SK-N-SH (cell line): ENCODE measurements around the gene DNAH1. TPM values are rescaled to one million over a fixed set of nuclear protein-coding genes. Genes with fewer than 3 reads are reported as not detected.

Experiments
- CTCF ChIA-PET: fragments of 300-600, 350-600 bp; formaldehyde crosslinking; extraction: SDS; loops from one replicate; lab custom pipeline; 2021; lab: Yijun Ruan, JAX
- POLR2A ChIA-PET: fragments of 350-600 bp; sonication (Branson Sonifier 250); formaldehyde crosslinking; extraction: SDS; loops from one replicate; lab custom pipeline; 2020; ENCODE audit warnings: antibody characterized with exemption, inconsistent platforms; lab: Yijun Ruan, JAX
- DNase-seq: peaks from one replicate; pipeline ENCODE4 v3.0.0; 2012
- H2AFZ ChIP-seq: fragments of 200-600 bp; sonication (generic); 2 replicates; pipeline ENCODE4 v1.8.1; 2016; ENCODE audit warnings: antibody characterized with exemption, mild to moderate bottlenecking, low read depth
- H3F3A ChIP-seq: fragments of 200-600 bp; sonication (generic); replicated peaks from 2 replicates; pipeline ENCODE3; 2016; ENCODE audit warnings: antibody characterized with exemption, mild to moderate bottlenecking; ENCODE audit not compliant: insufficient read depth
- H3K27ac ChIP-seq, 2 experiments: fragments of 200-500 bp in 1 of 2; fragments of 200-600 bp in 1 of 2; sonication (Bioruptor generic) in 1 of 2; sonication (generic), shearing (Covaris generic) in 1 of 2; 2 replicates each; pipeline versions ENCODE4 v1.5.1 to v1.6.1; 2014 to 2016; ENCODE audit warnings: low read depth in 2 of 2, inconsistent platforms in 1 of 2, low read length in 1 of 2, mild to moderate bottlenecking in 1 of 2, mixed read lengths in 1 of 2
- H3K27me3 ChIP-seq: fragments of 200-600 bp; sonication (generic), shearing (Covaris generic); 2 replicates; pipeline ENCODE4 v1.6.1; 2016; ENCODE audit warnings: mixed run types; ENCODE audit not compliant: insufficient read depth
- H3K36me3 ChIP-seq, 2 experiments: fragments of 200-500 bp in 1 of 2; fragments of 200-600 bp in 1 of 2; sonication (Bioruptor generic) in 1 of 2; sonication (generic) in 1 of 2; replicated peaks in 1 of 2; 2 replicates each; pipeline versions ENCODE3 to v1.5.1; 2014 to 2016; ENCODE audit warnings: low read length in 1 of 2, mild to moderate bottlenecking in 1 of 2; ENCODE audit not compliant: insufficient read depth in 2 of 2, control insufficient read depth in 1 of 2
- H3K4me1 ChIP-seq, 2 experiments: fragments of 200-500 bp in 1 of 2; fragments of 200-600 bp in 1 of 2; sonication (Bioruptor generic) in 1 of 2; sonication (generic), shearing (Covaris generic) in 1 of 2; 2 replicates each; pipeline versions ENCODE4 v1.5.1 to v1.6.1; 2014 to 2016; ENCODE audit warnings: low read depth in 1 of 2, low read length in 1 of 2, mixed run types in 1 of 2; ENCODE audit not compliant: insufficient read depth in 2 of 2, control insufficient read depth in 1 of 2
- H3K4me2 ChIP-seq: fragments of 200-600 bp; sonication (generic), shearing (Covaris generic); 2 replicates; pipeline ENCODE4 v1.6.1; 2017; ENCODE audit warnings: mixed run types
- H3K4me3 ChIP-seq, 2 experiments: fragments of 200-500 bp in 1 of 2; fragments of 200-600 bp in 1 of 2; sonication (Bioruptor generic) in 1 of 2; sonication (generic), shearing (Covaris generic) in 1 of 2; 2 replicates each; pipeline versions ENCODE4 v1.5.1 to v1.8.1; 2014 to 2016; ENCODE audit warnings: low read depth in 2 of 2, inconsistent platforms in 1 of 2, low read length in 1 of 2, mild to moderate bottlenecking in 1 of 2, mixed read lengths in 1 of 2, moderate library complexity in 1 of 2
- H3K79me2 ChIP-seq: fragments of 200-600 bp; sonication (generic); 2 replicates; pipeline ENCODE4 v1.8.1; 2017; ENCODE audit warnings: mild to moderate bottlenecking; ENCODE audit not compliant: insufficient read depth
- H3K9ac ChIP-seq: fragments of 200-600 bp; sonication (generic); 2 replicates; pipeline ENCODE4 v1.6.1; 2017; ENCODE audit warnings: mixed run types
- H3K9me2 ChIP-seq: fragments of 200-600 bp; sonication (generic); 2 replicates; pipeline ENCODE4 v1.6.1; 2017; ENCODE audit warnings: mixed run types
- H3K9me3 ChIP-seq: fragments of 200-600 bp; sonication (generic); 2 replicates; pipeline ENCODE4 v1.6.1; 2017; ENCODE audit warnings: mixed run types, mild to moderate bottlenecking, moderate library complexity
- H4K20me1 ChIP-seq: fragments of 200-600 bp; sonication (generic); 2 replicates; pipeline ENCODE4 v1.6.1; 2017; ENCODE audit warnings: mild to moderate bottlenecking, mixed run types; ENCODE audit not compliant: insufficient read depth
- ELF1 ChIP-seq: IDR thresholded peaks from 2 replicates; pipeline ENCODE4 v1.4.0; 2012
- EP300 ChIP-seq, 2 experiments: IDR thresholded peaks; 2 replicates each; pipeline versions ENCODE4 v1.4.0 to v1.6.1; 2012; ENCODE audit warnings: borderline replicate concordance in 1 of 2, low read depth in 1 of 2, low read length in 1 of 2
- IRF3 ChIP-seq: fragments of 150-350 bp; IDR thresholded peaks from 2 replicates; pipeline ENCODE4 v1.6.1; 2016; ENCODE audit warnings: mild to moderate bottlenecking, low read depth, low read length
- MEF2A ChIP-seq: IDR thresholded peaks from 2 replicates; pipeline ENCODE4 v1.4.0; 2012; ENCODE audit warnings: low read depth, borderline replicate concordance
- REST ChIP-seq: IDR thresholded peaks from 2 replicates; pipeline ENCODE4 v1.6.1; 2012; ENCODE audit warnings: mild to moderate bottlenecking, low read depth, low read length, moderate library complexity
- RFX5 ChIP-seq: IDR thresholded peaks from 2 replicates; pipeline ENCODE4 v1.6.1; 2012; ENCODE audit warnings: mild to moderate bottlenecking, improper control_type of control experiment, low read length
- WGBS: methylation state at CpG from one replicate; pipeline ENCODE4 v1.1.6; 2017; ENCODE audit warnings: low lambda C conversion rate; 5-methylcytosine and 5-hydroxymethylcytosine counted together
- polyA plus RNA-seq, 3 experiments: library from polyadenylated mRNA; depleted of rRNA; stranded (reverse); fragments of >200 nt; gene quantifications; 2 replicates each; pipeline ENCODE4 v1.2.3, GENCODE V29; 2012
- TF ChIP-seq, protein P1 (sequence below): fragments of 150-350 bp; IDR thresholded peaks from 2 replicates; pipeline ENCODE4 v1.6.1; 2017; ENCODE audit warnings: antibody characterized with exemption, low read length, low read depth, borderline replicate concordance
- TF ChIP-seq, protein P2 (sequence below): IDR thresholded peaks from 2 replicates; pipeline ENCODE4 v1.4.0; 2012; ENCODE audit warnings: low read depth, borderline replicate concordance

The DNAH1 gene
- polyA plus RNA-seq, 1 of the 3 experiments (the other 2 are of a cell fraction), result 5.1 TPM

- no peak overlapping the region for H3K4me3 ChIP-seq
- POLR2A ChIA-PET, result no interaction called here
- DNase-seq, result no peak
- no peak overlapping the region for H3K9ac ChIP-seq
- H2AFZ ChIP-seq, result no peak overlapping the region
- H3K27me3 ChIP-seq, result no peaks in the 10 kb centered on the region
- no peaks in the 10 kb centered on the region for H3F3A ChIP-seq
- H3K4me1 ChIP-seq, result peaks cover 0 to 3% of the 10 kb centered on the region in 2 experiments; a peak in 1 of 4 replicates
- H3K79me2 ChIP-seq, result no peaks in the 10 kb centered on the region
- H3K36me3 ChIP-seq, result no peaks in the 10 kb centered on the region
- WGBS, result 87% methylated on average over 22 of the region's 25 CpGs
- CTCF ChIA-PET, result interaction anchor here (2.8 to 16.5 kb wide), 2 partner anchors 18 to 105 kb away, joined by 12 to 578 read pairs; no protein-coding TSS in a partner anchor
- no peaks in the 10 kb centered on the region for H3K9me2 ChIP-seq
- H3K9me3 ChIP-seq, result no peaks in the 10 kb centered on the region
- TF ChIP-seq REST (no peak), RFX5 (no peak), IRF3 (no peak), EP300 (IDR thresholded peaks at IDR 0.05; ENCODE audit: borderline replicate concordance in 1 of 2, low read depth in 1 of 2, low read length in 1 of 2) (no peak), MEF2A (no peak), ELF1 (no peak)
- TF ChIP-seq, protein P1, sequence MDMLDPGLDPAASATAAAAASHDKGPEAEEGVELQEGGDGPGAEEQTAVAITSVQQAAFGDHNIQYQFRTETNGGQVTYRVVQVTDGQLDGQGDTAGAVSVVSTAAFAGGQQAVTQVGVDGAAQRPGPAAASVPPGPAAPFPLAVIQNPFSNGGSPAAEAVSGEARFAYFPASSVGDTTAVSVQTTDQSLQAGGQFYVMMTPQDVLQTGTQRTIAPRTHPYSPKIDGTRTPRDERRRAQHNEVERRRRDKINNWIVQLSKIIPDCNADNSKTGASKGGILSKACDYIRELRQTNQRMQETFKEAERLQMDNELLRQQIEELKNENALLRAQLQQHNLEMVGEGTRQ, result no peak
- TF ChIP-seq, protein P2, sequence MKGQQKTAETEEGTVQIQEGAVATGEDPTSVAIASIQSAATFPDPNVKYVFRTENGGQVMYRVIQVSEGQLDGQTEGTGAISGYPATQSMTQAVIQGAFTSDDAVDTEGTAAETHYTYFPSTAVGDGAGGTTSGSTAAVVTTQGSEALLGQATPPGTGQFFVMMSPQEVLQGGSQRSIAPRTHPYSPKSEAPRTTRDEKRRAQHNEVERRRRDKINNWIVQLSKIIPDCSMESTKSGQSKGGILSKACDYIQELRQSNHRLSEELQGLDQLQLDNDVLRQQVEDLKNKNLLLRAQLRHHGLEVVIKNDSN, result no peak
- no peaks in the 10 kb centered on the region for H4K20me1 ChIP-seq
- no peak overlapping the region for H3K27ac ChIP-seq
- no peak overlapping the region for H3K4me2 ChIP-seq
Measured at GRCh38 chr3:52443791-52444687, 127.9 kb downstream of the DNAH1 start.
